IMR-90 (cell line): ENCODE data around the gene GOLGA6L9. TPM values are rescaled to one million over a fixed set of nuclear protein-coding genes. Genes with fewer than 3 reads are reported as not detected.
"Not testable (repeated sequence)": the region's sequence is repeated elsewhere in the genome, so short reads cannot be mapped to it uniquely, and the experiment has no call there.

Source experiments
- ATAC-seq: fragments of 200-7000 bp; cut with Tn5 transposase; 2 replicates; pipeline ENCODE4 v1.9.1; 2020; ENCODE audit warnings: low read depth, mild to moderate bottlenecking, moderate library complexity
- BruUV-seq: library from RNA; stranded (reverse); fragments of 400-500 nt; replicated peaks from 2 replicates; lab custom pipeline; 2021; lab: Mats Ljungman, UMichigan
- CTCF ChIA-PET: fragments of 300-600 bp; formaldehyde crosslinking; extraction: SDS; loops from one replicate; lab custom pipeline; 2021; ENCODE audit warnings: antibody characterized with exemption; lab: Yijun Ruan, JAX
- POLR2A ChIA-PET: fragments of 300-600 bp; sonication (Branson Sonifier 250); formaldehyde crosslinking; loops from one replicate; lab custom pipeline; 2022; ENCODE audit warnings: antibody characterized with exemption; ENCODE audit not compliant: unreplicated experiment; lab: Charles Lee
- DNase-seq: peaks from one replicate; pipeline ENCODE4 v3.0.0; 2013
- H2AFZ ChIP-seq: replicated peaks from 2 replicates; pipeline ENCODE3; 2013; ENCODE audit warnings: low read length, mild to moderate bottlenecking; ENCODE audit not compliant: poor library complexity
- H2AK5ac ChIP-seq: 2 replicates; pipeline ENCODE4 v1.6.1; 2013; ENCODE audit warnings: low read depth, low read length, inconsistent platforms
- H2AK9ac ChIP-seq: replicated peaks from 2 replicates; pipeline ENCODE3; 2013; ENCODE audit warnings: mild to moderate bottlenecking, low read depth, low read length, moderate library complexity; ENCODE audit not compliant: poor library complexity
- H2BK120ac ChIP-seq: 2 replicates; pipeline ENCODE4 v1.6.1; 2013; ENCODE audit warnings: low read depth, low read length, inconsistent platforms
- H2BK15ac ChIP-seq: 3 replicates; pipeline ENCODE4 v1.6.1; 2013; ENCODE audit warnings: low read depth, low read length, inconsistent platforms
- H2BK20ac ChIP-seq: 2 replicates; pipeline ENCODE4 v1.6.1; 2013; ENCODE audit warnings: low read depth, mild to moderate bottlenecking, inconsistent platforms, low read length, moderate library complexity
- H2BK5ac ChIP-seq: 2 replicates; pipeline ENCODE4 v1.6.1; 2013; ENCODE audit warnings: mild to moderate bottlenecking, low read depth, low read length, inconsistent platforms; ENCODE audit not compliant: poor library complexity, severe bottlenecking
- H3K14ac ChIP-seq: replicated peaks from 2 replicates; pipeline ENCODE4 v1.6.1; 2013; ENCODE audit warnings: low read depth, low read length, inconsistent platforms
- H3K18ac ChIP-seq: 2 replicates; pipeline ENCODE4 v1.6.1; 2013; ENCODE audit warnings: low read depth, low read length, control low read depth
- H3K23ac ChIP-seq: 2 replicates; pipeline ENCODE4 v1.6.1; 2013; ENCODE audit warnings: low read depth, low read length, inconsistent platforms
- H3K27ac ChIP-seq: 2 replicates; pipeline ENCODE4 v1.5.1; 2013; ENCODE audit warnings: mild to moderate bottlenecking, control low read depth, low read length; ENCODE audit not compliant: insufficient read depth
- H3K27me3 ChIP-seq: 2 replicates; pipeline ENCODE4 v1.6.1; 2013; ENCODE audit warnings: low read length; ENCODE audit not compliant: control insufficient read depth, insufficient read depth
- H3K36me3 ChIP-seq: 2 replicates; pipeline ENCODE4 v1.6.1; 2013; ENCODE audit warnings: low read length, mixed read lengths; ENCODE audit not compliant: control insufficient read depth, insufficient read depth
- H3K4ac ChIP-seq: 2 replicates; pipeline ENCODE4 v1.6.1; 2013; ENCODE audit warnings: low read depth, low read length, inconsistent platforms
- H3K4me1 ChIP-seq: 2 replicates; pipeline ENCODE4 v1.6.1; 2013; ENCODE audit warnings: low read length, mixed read lengths; ENCODE audit not compliant: control insufficient read depth, insufficient read depth
- H3K4me2 ChIP-seq: 2 replicates; pipeline ENCODE4 v1.6.1; 2013; ENCODE audit warnings: low read depth, mild to moderate bottlenecking, control low read depth, low read length, moderate library complexity
- H3K4me3 ChIP-seq: 2 replicates; pipeline ENCODE4 v1.5.1; 2013; ENCODE audit warnings: low read depth, mild to moderate bottlenecking, control low read depth, low read length, moderate library complexity; ENCODE audit not compliant: insufficient read depth
- H3K56ac ChIP-seq: 2 replicates; pipeline ENCODE4 v1.6.1; 2013; ENCODE audit warnings: low read length, inconsistent platforms; ENCODE audit not compliant: insufficient read depth; ENCODE audit errors: extremely low read depth
- H3K79me1 ChIP-seq, 2 experiments: 2 replicates each; pipeline ENCODE4 v1.6.1; 2013; ENCODE audit warnings: low read length in 2 of 2, inconsistent platforms in 1 of 2, low read depth in 1 of 2
- H3K9ac ChIP-seq: 2 replicates; pipeline ENCODE4 v1.6.1; 2013; ENCODE audit warnings: low read depth, low read length, control low read depth
- H3K9me1 ChIP-seq: 2 replicates; pipeline ENCODE4 v1.6.1; 2013; ENCODE audit warnings: low read length, inconsistent platforms; ENCODE audit not compliant: insufficient read depth
- H3K9me3 ChIP-seq: 2 replicates; pipeline ENCODE4 v1.6.1; 2013; ENCODE audit warnings: low read length; ENCODE audit not compliant: control insufficient read depth, insufficient read depth
- H4K20me1 ChIP-seq: 2 replicates; pipeline ENCODE4 v1.6.1; 2013; ENCODE audit warnings: low read length, inconsistent platforms; ENCODE audit not compliant: insufficient read depth
- H4K5ac ChIP-seq: 2 replicates; pipeline ENCODE4 v1.6.1; 2013; ENCODE audit warnings: mild to moderate bottlenecking, low read depth, low read length, control low read depth
- H4K8ac ChIP-seq, 2 experiments: 2 replicates each; pipeline ENCODE4 v1.6.1; 2013; ENCODE audit warnings: low read depth in 2 of 2, low read length in 2 of 2, control low read depth in 1 of 2, inconsistent platforms in 1 of 2
- H4K91ac ChIP-seq: 2 replicates; pipeline ENCODE4 v1.6.1; 2013; ENCODE audit warnings: low read depth, low read length, inconsistent platforms; ENCODE audit not compliant: insufficient read depth
- WGBS, 2 experiments: methylation state at CpG; one replicate each; pipeline versions ENCODE4 v1.1.5 to v1.1.7; 2013; ENCODE audit warnings: missing lambda C conversion rate in 2 of 2; ENCODE audit not compliant: insufficient read length in 1 of 2; ENCODE audit errors: extremely low coverage in 2 of 2; 5-methylcytosine and 5-hydroxymethylcytosine counted together
- dilution Hi-C: fragments of 300-500 bp; cut with HindIII; formaldehyde crosslinking; loops from one replicate; pipeline ENCODE4 v1.14.3; 2018; ENCODE audit warnings: low sequenced_read_pairs; ENCODE audit not compliant: unreplicated experiment
- in situ Hi-C: fragments of 300-500 bp; cut with MboI; formaldehyde crosslinking; loops from 3 replicates; pipeline ENCODE4 v1.14.3; 2019; ENCODE audit warnings: low sequenced_read_pairs, inconsistent platforms, mixed read lengths
- intact Hi-C: fragments of 100-400 bp; cut with micrococcal nuclease; formaldehyde crosslinking; loops from 2 replicates; pipeline ENCODE4 v1.10.0; 2022
- polyA plus RNA-seq, 3 experiments: library from polyadenylated mRNA; depleted of rRNA; stranded (reverse); fragments of >200 nt; gene quantifications; 2 replicates each; pipeline ENCODE4 v1.2.3, GENCODE V29; 2012; ENCODE audit warnings: low replicate concordance in 1 of 3
- total RNA-seq: library from RNA; depleted of rRNA; stranded (reverse); fragments of >200 nt; gene quantifications from 2 replicates; pipeline ENCODE4 v1.2.3, GENCODE V29; 2012

The GOLGA6L9 gene
- total and polyA plus RNA-seq, 2 of the 4 experiments (the other 2 are of a cell fraction), result 0.90 to 2.6 TPM

DNA sequence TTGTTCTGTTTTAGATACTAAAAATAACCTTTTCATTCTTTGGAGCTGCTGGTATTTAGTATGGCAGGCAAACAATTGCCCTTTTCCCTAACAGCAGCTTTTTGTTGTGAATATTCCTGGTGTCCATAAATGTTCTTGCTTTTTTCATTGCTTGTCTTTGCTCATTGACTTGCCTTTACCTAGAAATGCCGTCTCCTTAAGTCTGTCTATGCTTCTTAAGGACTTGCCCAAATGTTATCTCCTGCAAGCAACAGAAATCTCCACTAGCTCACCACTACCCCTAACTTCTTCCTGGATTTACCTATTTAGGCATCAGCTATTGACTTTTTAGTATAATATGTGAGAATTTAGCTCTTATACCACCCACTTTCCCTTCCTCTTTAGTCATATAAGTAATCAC lies 37.5 kb upstream of the GOLGA6L9 start:
- H3K9me1 ChIP-seq, H3K14ac ChIP-seq, in situ Hi-C loops, BruUV-seq, CTCF ChIA-PET, H2BK15ac ChIP-seq, H3K4me3 ChIP-seq, POLR2A ChIA-PET, H3K9ac ChIP-seq, H3K27me3 ChIP-seq, ATAC-seq, dilution Hi-C loops, H4K20me1 ChIP-seq, H4K5ac ChIP-seq, H2BK20ac ChIP-seq, H4K91ac ChIP-seq, H3K27ac ChIP-seq, H2BK120ac ChIP-seq, H2BK5ac ChIP-seq, intact Hi-C loops, H3K23ac ChIP-seq, H3K18ac ChIP-seq, H2AK5ac ChIP-seq, H3K4ac ChIP-seq, H3K56ac ChIP-seq, H4K8ac ChIP-seq, H2AK9ac ChIP-seq, DNase-seq, H3K36me3 ChIP-seq, H3K4me2 ChIP-seq, H3K9me3 ChIP-seq, H3K4me1 ChIP-seq, H2AFZ ChIP-seq: not testable (repeated sequence)
- WGBS, 2 experiments, result no CpG with 5 or more reads among the region's 1 CpG
- H3K79me1 ChIP-seq, result peaks cover 8 to 16% of the 10 kb centered on the region in 2 experiments
